HS-27A (cell line): ENCODE results near the gene LIN9.
"Not testable (repeated sequence)": the region's sequence is repeated elsewhere in the genome, so short reads cannot be mapped to it uniquely, and the experiment has no call there.

ENCODE experiments used
- DNase-seq: peaks from one replicate; pipeline ENCODE4 v3.0.0-alpha.2; 2012; ENCODE audit warnings: low read depth, missing footprints

Gene LIN9

DNA sequence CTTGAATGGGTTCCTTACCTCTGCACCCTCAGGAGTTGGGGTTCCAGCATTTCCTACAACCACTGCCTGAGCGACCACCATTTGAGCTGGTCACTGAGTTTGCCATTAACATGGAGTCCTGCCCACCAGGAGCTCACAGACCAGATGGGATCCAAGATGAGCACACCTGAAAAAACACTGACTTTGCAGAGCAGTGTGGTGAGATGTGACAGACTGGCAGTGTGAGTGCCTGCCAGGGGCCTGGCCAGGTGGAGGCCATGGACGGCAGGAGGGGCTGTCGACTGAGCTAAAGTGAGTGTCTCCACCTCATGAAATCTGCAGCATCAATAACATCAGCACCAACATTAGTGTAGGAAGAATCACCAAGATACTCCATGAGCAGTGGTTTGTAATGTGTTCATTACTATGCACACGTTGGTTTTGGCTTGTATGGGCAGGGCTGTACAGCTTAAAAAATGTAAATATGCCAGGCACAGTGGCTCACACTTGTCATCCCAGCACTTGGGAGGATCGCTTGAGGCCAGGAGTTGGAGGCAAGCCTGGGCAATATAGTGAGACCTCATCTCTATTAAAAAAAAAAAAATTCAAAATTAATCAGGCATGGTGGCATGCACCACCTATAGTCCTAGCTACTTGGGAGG is 97.7 kb downstream of the LIN9 start:
- no peak for DNase-seq

DNA sequence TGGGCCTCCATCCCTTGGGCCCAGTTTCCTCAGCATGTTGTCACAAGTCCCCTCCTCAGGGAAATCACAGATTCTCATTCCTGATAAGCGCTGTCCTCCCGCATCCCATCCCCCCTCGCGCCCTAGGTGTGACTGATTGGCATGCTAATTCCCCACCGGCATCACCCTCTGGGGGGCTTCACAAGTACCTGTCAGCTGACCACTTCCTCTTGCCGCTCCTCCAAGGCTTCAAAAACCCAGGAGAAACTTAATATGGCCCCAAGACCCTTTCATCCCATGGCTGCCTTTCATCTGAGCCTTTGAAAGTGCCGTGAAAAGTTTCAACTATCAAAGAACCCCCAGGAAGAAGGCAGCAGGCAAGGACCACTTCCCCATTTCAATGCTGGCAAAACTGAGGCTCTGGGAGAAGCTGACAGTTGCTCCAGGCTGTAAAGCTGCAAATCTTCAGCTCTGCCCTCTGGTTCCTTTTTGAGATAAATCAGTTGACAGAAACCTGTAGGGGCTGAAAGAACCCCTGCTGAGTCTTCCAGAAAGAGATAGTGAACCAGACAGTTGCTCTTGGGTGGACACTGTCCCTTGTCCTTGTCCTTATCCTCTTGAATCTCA is 98.3 kb downstream of the LIN9 start:
- DNase-seq = no peak

DNA sequence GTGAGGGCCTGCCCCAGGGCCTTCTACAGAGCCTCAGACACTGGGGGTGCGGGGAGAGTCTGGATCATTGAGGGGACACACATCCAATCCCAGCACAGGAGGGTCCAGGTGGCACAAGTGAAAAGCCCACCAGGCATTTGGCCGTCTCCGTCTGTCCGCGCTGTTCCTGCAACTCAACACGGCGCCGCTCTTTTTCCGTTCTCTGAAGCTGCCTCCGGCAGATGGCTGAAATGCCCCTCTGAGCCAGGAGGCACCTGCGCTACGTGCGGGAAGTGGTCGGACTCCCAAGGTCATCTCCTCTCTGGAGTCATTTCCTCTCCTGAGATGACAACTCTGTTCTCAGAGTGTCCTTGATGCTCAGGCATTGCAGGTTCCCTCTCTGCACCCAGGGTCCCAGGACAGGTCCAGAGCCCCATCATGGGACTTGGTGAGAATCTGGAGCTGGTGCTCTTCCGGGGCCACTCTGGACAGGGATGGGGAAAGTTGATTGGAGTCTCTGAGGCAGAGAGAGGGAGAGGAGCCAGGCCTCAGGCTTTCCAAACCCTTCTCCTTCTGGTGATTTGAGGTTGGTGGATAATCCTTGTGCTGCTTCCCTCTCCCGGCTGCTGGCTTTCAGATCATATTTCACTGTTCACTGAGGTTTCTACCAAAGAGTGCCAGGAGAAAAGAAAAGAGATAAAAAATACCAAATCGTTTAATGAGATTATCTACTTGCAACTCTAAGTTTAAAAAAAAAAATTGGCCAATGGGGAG is 99.5 kb downstream of the LIN9 start:
- no peak for DNase-seq

DNA sequence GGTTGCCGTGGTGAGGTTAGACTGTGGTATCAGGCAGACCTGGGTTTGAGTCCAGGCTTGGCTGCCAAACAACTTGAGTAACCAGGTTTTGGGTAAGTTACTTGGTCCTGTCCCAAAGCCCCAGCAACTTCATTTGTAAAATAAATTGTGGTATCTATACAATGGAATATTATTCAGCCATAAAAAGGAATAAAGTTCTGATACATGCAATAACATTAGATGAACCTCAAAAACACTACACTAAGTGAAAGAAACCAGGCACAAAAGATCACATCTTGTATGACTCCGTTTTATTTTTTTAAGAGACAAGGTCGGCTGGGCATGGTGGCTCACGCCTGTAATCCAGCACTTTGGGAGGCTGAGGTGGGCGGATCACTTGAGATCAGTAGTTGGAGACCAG is 101.9 kb downstream of the LIN9 start:
- no peak for DNase-seq

DNA sequence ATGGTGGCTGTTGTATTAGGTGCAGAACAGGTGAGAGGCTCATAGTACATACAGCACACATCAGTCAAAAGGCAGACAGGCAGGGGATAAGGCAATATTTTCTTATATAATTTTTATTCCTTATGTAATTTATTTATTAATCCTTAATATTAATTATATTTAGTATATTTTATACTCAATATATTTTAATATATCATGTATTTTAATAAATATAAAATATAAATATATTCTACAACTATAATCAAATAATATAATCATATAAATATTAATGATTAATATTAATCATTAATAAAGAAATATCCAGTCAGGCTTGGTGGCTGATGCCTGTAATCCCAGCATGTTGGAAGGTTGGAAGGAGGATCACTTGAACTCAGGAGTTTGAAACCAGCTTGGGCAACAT is 104.8 kb downstream of the LIN9 start:
- DNase-seq = no peak

DNA sequence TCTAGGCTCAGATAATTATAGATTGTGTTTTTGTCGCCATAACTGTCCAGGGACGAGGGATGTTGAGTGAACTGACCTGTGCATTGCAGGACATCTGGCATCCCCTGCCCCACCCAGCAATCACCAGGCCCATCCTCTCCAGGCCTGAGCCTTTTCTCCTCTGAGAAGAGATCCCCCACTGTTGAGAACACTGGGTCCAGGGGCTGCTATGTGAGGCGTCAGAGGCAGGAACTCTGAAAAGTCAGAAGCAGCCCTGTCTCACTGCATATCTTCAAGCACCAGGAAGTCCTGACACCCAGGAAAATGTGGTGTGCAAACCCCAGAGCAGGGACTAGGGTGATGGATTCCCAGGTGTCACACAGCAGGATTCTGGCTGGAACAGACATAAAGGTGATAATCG is 105.3 kb downstream of the LIN9 start:
- DNase-seq = no peak

DNA sequence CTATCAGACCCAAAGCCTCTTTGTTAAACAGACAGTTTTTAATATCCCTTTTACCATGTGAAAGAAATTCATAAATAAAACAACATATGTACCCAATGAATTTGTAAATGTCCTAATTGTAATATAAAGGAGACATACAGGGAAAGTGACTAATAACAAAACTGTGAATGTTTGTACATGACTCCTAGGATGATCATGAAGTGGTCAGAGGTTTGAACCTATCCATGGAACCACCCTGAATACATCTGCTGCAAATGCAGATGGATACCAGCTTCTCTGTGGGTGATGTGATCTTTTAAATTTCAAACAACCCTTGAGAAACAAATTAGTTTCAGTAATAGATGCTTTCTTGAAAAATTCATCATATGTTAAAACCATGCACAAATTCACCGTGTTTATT is 105.7 kb downstream of the LIN9 start:
- no peak for DNase-seq

DNA sequence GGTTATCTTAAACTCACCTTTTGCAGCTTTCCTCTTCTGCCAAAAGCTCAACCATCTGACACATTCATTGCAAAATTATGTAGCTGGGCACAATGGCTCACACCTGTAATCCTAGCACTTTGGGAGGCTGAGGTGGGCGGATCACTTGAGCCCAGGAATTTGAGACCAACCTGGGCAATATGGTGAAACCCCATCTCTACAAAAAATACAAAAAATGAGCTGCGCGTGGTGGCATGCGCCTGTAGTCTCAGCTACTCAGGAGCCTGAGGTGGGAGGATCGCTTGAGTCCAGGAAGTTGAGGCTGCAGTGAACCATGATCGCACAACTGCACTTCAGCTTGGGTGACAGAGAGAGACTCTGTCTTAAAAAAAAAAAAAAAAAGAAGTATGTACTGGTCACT is 106.3 kb downstream of the LIN9 start:
- DNase-seq = not testable (repeated sequence)

DNA sequence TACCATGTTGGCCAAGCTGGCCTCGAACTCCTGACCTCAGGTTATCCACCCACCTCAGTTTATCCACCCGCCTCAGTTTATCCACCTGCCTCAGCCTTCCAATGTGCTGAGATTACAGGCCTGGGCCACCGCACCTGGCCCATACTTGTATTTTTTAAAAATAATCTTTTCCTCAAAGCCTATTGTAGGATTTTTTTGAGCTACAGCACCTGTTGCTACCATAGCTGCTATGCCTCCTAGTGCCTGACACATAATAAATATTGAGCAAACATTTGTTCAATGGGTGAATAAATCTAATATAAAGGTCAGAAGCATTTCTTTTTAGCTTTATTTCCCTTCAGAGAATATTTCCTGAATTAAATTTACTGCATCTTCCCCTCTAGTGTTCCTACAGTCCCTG is 106.7 kb downstream of the LIN9 start:
- DNase-seq = no peak

DNA sequence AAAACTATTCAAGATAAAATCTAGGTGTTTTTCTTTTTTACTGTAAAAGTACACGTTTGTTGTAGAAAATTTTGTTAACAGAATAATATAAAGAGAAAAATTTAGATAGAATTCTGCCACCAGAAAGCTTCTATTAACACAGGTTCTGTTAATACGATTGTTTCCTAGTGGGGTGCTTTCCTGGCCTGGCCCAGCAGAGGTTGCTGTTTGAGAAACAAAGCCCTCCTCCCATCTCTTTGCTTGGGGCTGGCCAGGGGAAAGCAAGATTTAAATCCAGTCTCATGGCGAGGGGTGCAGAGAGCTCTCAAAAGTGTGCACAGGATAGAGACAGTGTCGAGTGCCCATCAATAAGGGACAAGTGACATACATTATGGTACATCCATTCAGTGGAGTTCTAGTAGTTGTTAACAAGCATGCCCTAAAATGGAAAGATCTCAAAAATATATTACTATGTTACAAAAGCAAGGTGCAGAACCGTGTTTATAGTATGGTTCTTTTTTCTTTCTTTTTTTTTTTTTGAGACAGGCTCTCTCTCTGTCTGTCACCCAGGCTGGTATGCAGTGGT is 107.9 kb downstream of the LIN9 start:
- DNase-seq = no peak

DNA sequence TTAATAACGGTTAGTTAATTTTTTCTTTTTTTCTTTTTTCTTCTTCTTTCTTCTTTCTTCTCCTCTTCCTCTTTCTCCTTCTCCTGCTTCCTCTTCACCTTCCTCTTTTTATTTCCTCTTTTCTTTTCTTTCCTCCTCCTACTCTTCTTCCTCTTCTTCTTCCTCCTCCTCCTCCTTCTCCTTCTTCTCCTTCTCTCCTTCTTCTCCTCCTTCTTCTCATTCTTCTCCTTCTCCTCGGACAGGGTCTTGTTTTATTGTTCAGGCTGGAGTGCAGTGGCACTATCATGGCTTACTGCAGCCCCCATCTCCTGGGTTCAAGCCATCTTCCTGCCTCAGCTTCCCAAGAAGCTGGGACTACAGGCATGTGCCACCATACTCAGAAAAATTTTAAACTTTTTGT is 109.0 kb downstream of the LIN9 start:
- no peak for DNase-seq

DNA sequence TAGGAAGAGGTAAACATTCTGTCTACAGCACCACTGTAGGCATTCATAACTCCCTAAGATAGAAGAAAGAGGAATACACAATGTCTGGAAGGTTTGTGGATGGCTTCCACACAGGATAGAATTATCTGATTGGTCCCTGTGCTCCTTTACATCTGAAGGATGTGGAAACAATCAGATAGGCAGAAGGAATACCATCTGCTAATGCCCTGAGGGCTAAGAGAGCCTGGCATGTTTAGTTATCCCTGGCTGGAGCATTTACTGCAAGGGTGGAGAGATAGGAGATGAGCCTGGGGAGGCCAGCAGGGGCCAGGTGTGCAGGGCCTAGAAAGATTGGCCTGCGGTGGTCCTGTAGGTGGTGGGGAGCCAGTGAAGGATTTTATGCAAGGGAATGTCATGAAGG is 113.8 kb downstream of the LIN9 start:
- DNase-seq = no peak

DNA sequence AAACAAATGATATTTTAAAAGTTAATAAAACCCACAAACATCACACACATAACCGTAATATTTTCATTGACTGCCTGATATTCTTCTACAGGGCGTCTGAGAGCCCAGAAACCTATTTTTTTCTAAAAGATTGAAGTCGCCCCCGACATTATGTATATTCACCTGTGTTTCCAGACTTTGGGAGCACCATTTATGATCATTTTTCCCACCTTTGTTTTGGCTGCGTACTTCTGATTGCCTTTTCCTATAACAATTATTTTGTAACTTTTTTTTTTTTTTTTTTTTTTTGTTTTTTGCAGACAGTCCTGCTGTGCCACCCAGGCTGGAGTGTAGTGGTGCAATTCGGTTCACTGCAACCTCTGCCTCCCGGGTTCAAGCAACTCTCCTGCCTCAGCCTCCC is 121.6 kb downstream of the LIN9 start:
- no peak for DNase-seq

DNA sequence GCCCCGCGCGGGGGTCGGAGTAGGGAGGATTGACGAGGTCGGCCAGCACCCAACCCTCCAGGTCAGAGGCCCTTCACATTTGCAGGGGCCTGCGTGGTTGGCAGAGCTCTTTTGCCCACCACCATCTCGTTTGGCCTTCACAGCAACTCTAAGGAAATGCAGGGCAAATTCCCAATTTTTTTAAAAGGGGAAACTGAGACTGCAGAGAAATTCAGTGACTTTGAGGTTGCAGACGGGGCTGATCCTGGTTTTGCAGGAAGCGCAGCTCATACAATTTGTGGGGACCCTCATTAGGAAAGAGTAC is 122.0 kb downstream of the LIN9 start:
- no peak for DNase-seq

DNA sequence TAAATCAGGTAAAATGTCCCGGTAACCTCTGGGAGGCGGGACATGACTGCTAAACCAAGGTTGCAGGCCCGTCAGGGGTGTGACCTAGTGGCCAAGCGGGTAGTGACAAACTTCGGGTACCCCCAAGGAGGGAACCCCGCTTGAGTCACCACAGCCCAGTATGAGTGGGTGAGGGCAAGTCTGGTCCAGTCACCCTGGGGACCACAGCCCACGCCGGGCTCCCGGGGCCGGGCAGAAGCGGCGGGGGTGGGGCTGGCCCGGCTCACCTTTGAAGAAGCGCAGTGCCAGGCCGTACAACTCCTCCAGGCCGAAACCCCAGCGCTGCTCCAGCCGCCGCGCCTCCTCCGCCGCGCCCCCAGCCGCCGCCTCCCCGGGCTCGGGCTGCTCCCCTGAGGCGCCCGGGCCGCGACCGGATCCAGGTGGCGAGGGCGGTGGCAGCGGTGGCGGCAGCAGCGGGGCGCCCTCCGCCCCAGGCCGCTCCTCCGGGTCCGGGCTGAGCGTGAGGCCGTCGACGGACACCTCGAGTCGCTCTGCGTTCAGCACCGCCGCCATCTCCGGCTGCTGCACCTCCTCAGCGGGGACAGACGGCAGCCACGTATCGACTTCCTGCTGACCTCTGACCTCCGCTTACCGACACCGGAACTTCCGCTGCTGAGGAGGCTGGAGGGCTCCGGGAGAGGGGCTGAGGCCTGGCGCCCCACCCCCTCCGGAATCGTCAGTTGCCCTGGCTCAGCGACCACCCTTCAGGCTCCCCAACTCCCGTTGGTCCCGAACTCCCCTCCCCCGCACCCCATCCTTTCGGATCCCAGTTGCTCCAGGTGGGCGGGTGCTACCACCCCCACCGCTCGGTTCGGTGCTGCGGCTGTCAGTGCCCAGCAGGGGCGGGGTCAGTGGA is 122.6 kb downstream of the LIN9 start, which contains the start of gene ACBD3:
Gene ACBD3, minus strand, starts transcription at position 618 of the 895 bp plus-strand sequence. Its CDS starts 66 bp downstream, at position 552.
- peak; percentile 64 for DNase-seq

DNA sequence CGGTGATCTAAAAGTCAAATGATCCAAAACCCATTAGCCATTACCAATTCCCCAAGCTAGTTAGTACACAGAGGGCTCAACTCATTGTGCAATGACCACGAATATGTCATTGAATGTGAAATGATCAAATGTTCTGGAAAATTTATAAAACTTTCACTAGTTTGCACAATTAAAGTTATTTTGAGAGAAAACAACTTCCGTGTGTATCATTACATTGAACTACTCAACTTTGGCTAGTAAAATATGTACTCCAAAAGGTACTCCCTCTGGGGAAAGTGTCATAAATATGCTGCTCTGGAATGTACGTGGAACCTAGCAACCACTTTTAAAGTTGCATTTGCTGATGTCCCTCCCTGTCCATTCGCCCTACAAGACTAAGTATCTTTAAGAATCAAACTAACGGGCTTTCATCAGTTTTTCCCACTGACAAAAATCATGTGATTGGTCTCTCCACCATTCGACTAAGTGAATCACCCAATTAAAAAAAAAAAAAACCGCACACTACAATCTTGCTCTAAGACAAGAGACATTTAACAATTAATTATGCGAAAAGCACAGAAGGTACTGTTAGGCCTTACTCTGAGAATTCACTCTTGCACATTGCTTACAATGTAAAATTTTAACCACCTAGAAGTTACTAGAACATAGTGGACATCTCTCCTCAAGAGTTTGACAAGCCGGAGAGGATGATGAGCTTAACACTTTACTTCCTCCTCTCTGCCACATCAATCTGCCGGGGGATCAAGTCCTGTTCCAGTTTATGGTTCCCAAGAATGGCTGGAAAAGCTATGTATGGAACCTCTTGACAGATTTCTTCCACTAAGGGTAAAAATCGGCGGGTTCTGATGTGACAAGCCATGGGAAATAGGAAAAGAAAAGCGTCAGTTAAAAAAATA is 123.6 kb downstream of the LIN9 start:
- DNase-seq = no peak

DNA sequence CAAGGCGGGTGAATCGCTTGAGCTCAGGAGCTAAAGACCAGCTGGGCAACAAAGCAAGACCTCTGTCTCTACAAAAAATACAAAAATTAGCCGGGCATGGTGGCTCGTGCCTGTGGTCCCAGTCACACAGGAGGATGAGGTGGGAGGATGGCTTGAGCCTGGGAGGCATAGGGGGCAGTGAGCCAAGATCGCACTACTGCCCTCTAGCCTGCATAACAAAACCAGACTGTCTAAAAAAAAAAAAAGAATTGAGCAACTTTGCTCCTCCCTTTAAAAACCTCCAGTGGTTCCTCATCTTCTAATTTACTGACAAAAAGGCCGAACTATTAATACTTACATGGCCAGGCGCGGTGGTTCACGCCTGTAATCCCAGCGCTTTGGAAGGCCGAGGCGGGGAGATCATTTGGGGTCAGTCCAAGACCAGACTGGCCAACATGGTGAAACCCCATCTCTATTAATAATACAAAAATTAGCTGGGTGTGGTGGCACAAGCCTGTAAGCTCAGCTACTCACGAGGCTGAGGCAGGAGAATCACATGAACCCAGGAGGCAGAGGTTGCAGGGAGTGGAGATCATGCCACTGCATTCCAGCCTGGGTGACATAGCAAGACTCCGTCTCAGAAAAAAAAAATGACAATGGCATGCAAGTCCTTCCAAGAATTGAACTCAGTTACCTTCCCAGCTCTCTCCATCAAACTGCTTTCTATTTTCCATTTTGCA is 126.8 kb downstream of the LIN9 start:
- DNase-seq = no peak
